Daoy (cell line): ENCODE results near the gene MCTP1. TPM values are rescaled to one million over a fixed set of nuclear protein-coding genes. Genes with fewer than 3 reads are reported as not detected.

ENCODE experiments used
- DNase-seq: peaks from one replicate; pipeline ENCODE4 v3.0.0-alpha.2; 2015; ENCODE audit warnings: low read depth
- total RNA-seq: library from RNA; depleted of rRNA; stranded (reverse); fragments of >200 nt; shearing (Covaris generic); gene quantifications from 2 replicates; pipeline ENCODE4 v1.2.3, GENCODE V29; 2014

The MCTP1 gene
- total RNA-seq, 1 experiment from 2014 or later, result 11.3 TPM

DNA sequence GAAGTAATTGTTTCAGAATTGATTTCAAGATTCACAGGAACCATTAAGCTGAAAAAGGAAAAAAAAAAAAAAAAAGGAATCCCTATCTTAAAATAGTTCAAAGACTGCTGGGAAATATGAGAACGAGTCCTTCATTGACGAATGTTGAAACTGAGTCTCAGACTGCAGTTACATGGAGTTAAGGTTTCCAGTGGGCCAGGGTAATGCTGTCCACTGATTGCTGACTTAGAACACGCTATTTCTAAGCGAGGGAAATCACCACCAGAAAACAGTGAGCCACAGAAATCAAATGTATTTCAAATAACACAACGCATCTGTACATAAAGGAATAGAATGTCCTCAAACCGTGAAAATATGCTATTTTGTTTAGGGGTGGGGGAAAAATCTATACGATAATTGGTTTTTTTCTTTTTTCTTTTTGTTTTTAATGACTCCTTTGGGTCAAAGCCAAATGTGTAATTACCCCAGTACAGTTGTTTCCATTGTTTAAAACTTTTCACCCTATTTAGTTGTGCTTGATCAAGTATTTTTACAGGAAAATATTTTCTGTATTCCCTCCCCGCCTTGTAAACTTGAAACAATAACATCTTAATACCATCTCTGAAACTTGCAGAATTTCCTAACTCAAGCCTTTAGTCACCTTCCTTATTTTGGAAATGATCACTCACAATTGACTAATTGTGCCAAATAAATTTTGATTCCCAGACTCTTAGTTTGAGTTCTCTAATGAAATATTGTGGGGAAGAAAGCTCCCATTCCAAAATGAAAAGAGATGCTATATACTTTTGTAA lies 208.3 kb downstream of the MCTP1 start:
- DNase-seq, result no peak

DNA sequence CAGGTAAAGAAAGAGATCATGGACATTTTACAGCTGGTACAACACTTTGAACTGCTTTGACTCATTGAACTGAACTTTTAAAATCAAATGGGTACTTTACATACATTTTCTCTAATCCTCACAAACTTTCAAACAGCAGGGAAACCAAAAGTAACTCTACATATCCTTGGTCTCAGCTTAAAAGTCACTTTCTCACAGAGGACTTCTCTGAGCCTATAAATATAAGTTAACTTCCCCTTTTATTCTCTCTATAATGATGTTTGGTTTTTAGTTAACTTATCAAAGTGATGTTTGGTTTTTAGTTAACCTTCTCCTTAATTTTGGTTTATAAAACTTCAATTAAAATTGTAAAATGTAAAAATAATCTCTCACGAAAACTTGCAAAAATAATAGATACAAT lies 209.8 kb downstream of the MCTP1 start:
- no peak for DNase-seq

DNA sequence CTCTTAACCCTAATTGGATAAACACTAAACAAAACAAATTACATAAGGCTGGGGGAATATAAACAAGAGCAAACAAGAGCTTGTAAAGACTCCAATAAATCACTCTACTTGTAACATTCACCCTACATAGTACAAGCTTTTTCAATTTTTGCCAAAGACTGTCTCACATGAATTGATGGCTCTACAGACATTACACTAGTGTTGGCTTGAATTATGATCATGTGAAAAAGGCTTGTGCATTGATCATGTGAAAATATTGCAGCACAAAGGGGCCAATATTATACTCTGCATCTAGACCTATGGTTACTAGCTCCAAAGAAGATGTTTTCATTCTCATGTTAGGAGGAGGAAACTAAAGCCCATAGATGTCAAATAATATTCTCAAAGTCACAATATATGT lies 212.6 kb downstream of the MCTP1 start:
- no peak for DNase-seq

DNA sequence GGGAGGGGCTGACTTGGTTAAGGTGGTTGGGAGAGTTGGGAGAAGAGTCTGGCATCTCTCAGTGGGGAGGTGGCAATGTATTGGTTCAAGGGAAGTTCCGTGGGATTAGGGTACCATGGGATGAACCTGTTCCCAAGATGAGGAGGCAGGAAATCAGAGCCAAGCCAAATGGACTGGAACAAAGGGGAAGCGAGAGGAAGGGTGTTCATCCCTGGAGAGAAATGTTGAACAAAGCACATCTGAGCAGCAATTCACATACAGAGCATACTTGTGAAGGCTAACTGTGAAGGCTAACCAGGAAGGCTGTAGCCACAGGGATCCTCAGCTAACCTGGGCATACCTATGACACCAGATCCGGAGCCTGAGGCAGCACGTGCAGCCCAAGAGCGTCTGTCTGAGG lies 214.0 kb downstream of the MCTP1 start:
- DNase-seq, result no peak

DNA sequence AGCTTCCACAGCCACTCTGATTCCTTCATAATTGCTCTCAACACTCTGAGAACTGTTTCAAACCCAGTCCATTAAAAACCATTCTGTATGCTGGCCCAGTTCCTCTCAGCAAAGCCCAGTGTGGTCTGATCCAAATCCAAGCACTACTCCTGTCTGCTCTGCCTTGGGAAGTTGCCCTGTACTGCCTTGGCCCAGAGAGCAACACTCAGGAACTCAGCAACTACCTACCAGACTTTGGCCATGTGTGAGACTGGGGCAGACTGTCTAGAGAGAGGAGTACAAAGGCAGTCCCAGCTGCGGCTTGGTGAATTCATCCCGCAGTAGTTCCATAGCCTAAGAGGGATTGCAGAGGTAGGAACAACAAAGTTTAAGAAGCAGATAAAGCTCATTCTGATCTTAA lies 214.4 kb downstream of the MCTP1 start:
- DNase-seq, result no peak

DNA sequence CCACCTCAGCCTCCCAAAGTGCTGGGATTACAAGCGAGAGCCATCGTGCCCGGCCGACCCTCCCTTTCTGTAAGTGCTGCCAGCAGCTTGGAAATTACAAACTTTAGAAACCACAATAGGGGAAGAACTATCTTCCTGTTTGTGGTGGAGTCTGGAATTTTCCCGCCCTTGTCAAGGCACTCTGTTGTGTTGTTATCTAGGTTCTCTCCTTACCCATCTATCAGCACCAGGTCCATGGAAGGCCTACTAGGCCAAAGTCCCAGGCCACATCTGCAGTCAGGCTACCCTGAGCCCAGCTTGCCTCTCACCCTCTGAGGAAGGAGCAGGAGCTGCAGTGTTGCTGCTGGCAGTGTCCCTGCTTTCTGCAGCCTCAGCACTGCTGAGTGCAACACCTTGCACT lies 214.9 kb downstream of the MCTP1 start:
- DNase-seq, result no peak

DNA sequence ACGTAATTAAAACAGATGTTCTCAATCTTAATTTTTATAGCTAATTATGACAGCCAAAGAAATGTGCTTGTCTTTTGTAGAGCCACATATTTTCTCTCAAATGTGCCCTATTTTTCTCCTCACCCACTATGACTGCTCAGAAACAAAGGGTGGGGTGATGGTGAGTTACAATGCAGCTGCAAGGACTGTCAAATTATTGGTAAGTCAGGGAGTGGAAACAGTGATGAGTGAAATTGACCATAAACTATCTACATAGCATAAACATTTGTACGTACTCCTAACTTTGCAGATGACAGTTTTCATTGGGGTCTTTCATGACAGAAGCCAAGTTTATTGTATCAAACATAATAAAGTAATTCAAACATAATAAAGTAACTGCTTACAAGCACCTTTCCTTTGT lies 215.9 kb downstream of the MCTP1 start:
- no peak for DNase-seq

DNA sequence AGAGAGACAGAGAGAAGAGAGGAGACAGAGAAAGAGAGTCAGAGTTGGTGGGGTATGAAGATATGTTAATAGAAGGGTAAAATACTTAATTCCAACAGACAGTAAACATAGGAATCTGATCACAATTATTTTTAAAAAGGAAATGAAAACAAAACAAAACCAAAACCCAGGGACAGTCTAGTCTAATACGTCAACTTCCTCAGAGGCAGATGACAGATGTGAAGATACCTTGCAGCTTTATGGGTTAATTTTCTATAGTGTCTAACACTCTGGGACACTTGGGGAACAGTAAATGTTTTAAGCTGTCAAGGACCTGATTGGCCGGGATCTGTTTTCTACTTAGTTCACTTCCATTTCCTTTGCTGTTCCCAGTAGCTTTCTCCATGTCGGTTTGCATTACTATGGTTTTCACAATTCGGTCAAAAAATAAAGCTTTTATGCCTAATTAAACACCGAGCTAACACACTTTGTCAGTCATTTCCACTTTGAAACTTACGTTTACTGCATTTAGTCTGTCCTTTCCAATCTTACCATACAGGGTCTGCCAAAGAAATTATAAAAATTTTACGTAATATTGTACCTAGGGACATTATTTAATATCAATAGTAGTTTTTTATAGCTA lies 216.5 kb downstream of the MCTP1 start:
- no peak for DNase-seq

DNA sequence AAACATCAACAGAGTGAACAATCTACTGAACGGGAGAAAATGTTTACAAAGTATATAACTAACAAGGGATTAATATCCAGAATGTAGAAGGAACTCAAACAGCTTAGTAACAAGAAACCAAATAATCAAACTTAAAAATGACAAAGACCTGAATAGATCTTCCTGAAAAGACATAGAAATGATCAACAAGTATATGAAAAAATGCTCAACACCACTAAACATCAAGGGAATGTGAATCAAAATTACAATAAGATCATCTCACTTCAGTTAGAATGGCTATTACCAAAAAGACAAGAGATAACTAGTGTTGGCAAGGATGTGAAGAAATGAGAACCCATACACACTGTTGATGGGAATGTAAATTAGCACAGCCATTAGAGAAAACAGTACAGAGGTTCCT lies 218.8 kb downstream of the MCTP1 start:
- DNase-seq, result no peak

DNA sequence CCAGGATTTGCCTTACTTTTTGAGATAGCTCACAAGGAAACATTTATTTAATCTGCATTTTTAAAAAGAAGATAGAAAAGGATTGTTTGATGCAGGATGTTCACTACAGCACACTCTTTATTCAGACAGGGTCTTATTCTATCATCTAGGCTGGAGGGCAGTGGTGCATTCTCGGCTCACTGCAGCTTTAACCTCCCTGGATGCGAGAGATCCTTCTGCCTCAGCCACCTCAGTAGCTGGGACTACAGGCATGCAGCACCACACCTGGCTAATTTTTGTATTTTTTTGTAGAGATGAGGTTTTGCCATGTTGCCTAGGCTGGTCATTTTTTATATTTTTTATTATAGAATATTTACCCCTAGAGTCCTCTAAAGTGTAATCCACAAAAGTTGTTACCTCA lies 221.4 kb downstream of the MCTP1 start:
- DNase-seq, result no peak

DNA sequence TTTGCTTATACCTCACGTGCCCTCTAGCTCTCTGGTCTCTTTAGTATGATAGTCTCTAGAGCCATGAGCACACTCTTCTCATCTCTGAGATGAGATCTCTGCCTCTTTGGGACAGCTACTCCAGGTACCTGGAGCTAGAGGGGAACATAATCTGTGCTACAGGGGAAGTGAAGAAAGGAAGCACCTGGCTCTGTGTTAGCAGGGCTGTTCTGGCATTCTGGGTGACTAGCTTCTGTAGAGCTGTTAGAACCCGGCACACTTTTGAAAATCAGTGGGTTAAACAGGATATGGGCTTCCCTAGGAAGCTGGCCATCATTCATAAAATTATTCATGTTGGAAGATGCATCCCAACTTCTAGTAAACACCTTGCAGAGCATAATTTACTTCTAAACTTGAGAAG lies 224.8 kb downstream of the MCTP1 start:
- DNase-seq, result no peak

DNA sequence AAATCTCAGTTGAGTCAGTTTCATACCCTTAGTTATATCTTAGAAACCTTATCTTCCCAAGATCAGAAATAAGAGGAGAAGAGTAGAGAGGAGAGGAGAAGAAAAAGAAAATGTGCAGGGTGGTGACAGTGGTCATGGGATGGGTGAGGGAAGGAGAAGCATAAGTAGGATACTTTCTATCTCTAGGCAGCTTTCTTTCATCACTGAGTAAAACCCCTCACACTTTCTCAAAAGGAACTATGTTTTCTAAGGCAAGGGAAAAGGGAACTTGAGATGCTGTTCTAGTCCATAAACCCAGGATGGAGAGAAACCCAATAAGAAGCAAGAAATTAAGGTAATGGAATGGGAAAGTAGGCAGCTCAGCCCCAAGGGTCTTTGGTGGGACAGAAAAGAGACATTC lies 225.3 kb downstream of the MCTP1 start:
- no peak for DNase-seq

DNA sequence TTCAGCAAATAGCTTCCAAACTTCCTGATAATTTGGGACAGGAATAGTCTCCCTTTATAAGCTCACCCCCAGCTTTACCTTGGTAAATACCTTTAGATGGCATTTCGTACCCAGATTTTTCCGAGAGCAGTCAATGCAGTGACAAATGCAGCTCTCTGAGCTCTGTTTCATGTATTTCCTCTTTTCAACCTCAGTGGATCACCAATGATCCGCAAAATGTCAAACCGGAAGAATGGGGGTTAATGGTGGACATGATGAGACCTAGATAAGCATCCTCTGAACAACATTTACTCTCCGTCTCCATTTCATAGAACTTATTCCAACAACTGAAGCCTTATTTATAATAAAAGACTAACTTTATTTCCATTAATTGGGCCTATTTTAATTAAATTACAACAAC lies 227.3 kb downstream of the MCTP1 start:
- DNase-seq, result no peak

DNA sequence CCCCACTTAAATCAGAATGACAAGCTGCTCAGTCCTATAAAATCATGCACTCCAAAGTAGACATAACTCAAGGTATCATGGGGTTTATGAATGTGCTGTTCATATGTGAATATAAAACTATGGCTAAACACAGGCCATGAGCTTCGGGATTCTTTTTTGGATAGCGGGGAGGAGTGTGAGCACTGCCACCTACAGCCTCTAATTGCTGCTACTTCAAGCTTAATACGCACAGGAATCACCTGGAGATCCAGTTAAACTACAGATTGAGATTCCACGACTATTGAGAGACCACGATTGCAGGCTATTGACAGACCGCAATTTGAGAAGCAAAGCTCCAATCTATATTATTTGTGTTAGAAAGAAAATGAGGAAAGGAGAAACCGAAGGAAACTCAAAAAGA lies 231.6 kb downstream of the MCTP1 start:
- DNase-seq, result no peak

DNA sequence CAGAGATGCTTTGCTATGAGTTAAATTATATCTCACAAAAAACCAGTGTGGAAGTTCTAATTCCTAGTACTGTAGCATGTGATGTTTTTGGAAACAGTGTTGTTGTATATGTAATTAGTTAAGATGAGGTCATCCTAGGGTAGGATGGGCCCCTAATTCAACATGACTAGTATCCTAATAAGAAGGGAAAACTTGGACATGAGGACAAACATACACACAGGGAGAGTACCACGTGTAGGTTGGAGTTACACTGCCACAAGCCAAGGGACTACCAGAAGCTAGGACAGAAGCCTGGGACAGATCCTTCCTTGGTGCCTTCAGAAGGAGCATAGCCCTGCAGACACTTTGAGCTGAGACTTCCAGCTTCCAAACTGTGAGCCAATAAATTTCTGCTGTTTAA lies 234.2 kb downstream of the MCTP1 start:
- DNase-seq, result no peak

DNA sequence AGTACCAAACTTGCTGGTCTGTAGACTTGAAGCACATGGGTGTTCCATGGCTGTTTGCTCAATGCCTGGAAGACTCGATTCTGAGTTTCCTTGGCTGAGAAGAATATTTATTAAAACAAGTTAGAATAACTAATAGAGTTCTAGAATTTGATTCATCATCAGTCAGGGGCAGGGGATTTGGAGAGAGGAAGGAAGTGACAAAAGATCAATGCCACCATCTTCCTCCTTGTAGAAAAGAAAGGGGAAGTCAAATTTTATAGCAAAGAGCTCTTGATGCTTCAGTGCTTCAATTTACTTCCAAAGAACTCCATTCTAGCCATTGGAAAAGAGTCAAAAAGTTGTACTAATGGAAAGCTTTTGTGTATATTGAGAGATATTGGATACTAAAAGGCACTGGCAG lies 236.3 kb downstream of the MCTP1 start:
- DNase-seq, result no peak

DNA sequence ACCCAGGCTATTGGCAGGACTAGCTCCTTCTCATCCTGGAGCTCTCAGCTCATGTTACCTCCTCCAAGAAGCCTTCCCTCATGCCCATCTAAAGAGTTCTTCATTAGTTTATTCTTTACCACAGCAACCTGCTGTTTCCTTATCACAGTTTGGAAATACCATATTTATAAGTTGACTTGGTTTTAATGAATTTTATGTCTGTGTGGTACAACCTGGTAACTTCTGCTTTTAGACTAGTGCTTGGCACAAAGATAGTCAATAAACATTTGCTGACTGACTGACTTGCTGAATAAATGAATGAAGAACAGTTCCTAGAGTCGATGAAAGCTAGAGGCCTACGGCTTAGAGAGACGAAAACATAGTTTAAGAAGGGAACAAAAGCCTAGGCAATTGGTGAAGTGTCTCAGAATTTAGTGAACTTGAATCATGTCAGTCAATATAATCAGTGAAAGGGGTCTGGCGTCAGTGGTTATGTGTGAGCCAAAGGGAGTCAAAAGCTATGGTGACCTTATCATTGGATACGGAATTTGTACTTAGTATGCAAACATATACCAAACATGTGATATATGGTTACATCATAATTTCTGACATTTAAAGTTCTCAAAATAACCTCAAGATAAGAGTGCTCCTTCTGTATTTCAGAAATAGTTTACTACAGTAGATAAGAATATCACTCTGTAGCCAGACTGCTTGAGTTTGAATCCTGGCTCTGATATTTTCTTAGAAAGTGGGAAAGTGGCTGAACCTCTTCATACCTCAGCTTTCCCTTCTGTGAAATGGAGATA lies 239.5 kb downstream of the MCTP1 start:
- DNase-seq, result no peak

DNA sequence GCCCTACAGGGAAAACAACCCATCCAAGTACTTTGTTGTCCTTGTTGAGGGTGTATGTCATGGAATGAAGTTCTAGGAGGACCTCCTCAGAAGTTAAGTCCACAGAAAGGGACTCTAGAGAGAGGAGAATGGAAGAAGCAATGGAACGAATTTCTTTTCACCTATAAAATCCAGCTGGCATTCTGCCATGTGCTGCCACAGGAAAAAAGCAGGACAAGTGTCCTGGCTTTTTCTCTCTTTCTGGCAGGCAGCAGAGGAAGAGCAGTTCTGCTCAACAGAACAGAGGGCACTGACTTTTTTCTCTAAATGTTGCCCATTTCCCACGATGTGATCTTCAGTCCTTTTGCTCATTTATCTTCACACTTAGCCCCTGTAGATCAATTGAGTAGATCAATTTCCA lies 240.8 kb downstream of the MCTP1 start:
- no peak for DNase-seq

DNA sequence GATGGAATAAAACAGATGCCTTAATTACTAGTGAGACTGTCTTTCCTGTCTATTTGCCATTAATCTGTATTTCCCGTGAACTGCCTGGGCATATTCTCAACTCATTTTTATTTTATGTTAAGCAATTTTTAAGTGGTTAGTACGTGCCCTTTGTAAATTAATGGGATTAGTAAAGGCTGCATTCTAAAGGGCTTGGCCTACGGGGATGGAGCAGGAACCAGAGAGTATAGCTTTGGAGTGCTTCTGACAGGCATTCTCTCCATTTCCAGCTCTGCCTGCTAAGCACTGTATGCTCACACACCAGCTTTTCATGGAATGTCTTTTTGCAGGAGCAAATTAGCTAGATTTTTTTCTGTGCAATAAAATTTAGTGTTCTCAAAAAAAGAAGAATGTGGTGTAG lies 241.2 kb downstream of the MCTP1 start:
- DNase-seq, result no peak

DNA sequence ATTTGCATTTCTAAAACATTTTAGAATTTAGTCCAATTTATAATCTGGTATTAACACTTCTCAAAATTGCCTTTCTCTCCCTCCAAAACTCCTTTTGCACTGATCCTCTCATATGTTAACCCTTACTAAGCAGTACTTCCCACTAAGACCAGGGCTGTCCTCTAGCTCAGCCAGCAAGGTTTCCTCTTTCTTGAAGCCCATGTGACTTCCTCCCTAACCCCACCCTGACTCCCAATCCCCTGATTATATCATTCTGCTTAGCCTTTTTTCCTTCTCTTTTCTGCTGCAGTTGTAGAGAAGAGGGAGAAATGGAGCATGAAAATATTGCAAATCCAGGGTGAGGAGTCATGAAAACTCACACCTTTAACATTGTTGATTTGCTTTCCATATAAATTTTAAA lies 241.7 kb downstream of the MCTP1 start:
- DNase-seq, result no peak

DNA sequence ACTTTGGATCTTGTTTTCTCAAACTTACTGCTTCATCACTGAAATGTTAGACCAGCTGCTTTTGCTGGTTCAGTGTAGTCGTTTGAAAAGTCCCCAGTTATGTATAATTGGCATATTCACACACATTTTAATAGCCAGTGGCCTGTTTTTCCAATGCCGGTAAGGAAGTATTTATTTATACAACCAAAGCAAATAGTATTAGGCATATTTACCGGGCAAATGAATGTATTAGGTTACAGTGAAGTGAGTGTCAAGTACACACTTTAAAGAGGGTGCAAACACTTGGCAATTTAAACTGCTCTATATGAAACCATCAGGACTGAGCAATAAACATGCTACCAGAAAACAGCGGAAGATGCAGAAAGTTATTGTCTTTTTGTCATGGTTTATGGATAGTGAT lies 242.9 kb downstream of the MCTP1 start:
- DNase-seq, result no peak

DNA sequence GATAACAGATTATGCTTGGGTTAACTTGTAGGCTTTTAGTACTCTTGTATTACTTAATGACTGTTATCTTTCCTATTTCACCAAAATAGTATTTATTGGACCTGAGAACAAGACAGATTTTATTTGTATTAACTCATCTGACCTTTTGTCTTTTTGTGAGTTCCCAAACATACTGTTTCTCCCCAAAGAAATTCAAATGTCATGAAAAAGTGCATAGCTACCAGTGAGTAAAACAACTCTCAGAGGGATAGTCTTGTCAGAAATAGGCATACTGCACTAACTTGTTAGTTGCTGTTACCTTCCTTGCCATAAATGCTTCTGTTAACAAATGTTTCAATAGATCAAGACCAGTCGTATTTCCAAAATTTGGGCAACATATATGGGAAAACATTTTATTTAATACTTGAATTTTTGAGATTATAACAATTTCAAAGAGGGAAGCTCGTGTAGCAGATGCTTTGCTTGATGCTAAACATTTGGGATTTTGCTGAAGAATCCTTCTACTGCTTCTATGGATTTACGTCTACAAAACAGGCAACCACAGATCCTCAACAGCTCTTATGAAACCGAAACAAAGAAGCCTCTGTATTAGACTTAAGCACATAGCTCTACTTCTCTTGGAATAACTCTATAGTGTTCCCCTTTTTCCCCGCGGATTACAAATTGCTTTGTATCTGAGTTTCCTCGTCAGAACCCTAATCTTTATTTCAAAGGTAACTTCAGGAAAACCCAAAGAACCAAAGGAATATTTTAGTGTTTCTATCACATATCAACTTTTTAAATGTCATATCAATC lies 248.8 kb downstream of the MCTP1 start:
- DNase-seq, result no peak
